GM15510 (cell line): ENCODE measurements around the gene B3GNT3.

ENCODE experiments used
- POLR2A ChIP-seq: IDR thresholded peaks from 3 replicates; pipeline ENCODE4 v1.6.1; 2011; ENCODE audit warnings: borderline replicate concordance; ENCODE audit not compliant: insufficient read length; ENCODE audit errors: extremely low read depth

B3GNT3 gene

DNA sequence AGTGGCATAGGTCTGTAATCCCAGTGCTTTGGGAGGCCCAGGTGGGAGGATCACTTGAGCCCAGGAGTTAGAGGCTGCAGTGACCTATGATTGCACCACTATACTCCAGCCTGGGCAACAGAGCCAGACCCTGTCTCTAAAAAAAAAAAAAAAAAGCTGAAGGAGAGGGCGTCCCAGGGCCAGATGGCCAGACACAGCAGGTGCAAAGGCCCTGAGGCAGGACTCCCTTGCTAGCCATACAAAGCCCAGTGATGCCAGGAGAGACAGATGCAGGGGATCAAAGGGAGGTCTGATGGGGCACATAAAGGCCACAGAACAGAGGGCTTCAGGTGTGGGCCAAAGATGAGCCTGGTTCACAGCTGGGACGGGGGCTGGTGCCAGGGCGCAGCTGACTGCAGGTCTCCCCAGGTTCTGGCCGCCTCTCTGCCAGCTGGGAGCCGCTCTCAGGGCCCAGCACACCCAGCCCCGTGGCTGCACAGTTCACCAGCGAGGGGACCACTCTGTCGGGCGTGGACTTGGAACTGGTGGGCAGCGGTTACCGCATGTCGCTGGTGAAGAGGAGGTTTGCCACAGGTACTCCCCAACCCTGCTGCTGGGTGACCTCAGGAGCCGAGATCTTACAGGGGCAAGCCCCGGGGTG, 7.5 kb upstream of the B3GNT3 start:
- TF ChIP-seq POLR2A, result no peak

DNA sequence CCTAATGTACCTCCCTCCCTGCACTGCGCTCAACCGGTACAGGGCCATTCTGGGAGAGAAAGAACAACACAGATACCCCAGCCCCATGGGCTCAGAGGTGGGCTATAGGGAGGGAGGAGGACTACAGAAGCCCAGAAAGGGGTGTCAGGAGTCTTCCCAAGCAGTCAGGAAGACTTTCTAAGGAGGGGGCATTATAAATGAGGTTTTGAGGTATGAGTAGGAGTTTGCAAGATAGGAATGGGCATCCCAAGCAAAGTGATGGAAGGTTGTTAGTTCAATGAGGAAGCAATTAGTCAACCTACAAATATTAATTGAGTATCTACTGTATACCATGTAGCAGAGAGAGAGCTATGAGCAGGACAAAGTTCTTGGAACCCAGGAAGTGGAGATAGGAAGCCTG, 6.3 kb upstream of the B3GNT3 start:
- TF ChIP-seq POLR2A, result no peak

GRCh38 chr19:17790059-17790780, 4.7 kb upstream of the B3GNT3 start:
- no peak for TF ChIP-seq POLR2A

- no peak for TF ChIP-seq POLR2A
Measured at GRCh38 chr19:17794412-17794730, 567 bp upstream of the B3GNT3 start.

DNA sequence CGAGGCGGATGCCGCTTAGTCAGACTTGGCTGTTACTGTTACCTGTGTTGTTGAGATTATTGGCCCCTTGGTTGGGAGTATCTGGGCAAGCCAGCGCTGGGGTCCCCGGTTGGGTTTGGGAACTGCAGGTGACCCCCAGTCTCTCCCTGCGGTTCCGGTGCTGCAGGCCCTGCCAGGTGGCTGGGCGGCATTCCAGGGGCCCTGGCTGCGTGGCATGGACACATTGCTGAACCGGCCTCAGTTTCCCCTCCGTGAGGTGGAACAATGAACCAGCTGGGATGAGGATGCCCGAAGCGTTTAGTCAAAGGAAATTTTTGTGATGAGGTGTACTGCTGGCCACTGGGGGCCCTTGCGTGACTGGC, 538 bp downstream of the B3GNT3 start:
- TF ChIP-seq POLR2A, result no peak

- TF ChIP-seq POLR2A, result no peak
Measured at GRCh38 chr19:17796013-17796837, 1.3 kb downstream of the B3GNT3 start.

GRCh38 chr19:17796838-17797423, 2.0 kb downstream of the B3GNT3 start:
- no peak for TF ChIP-seq POLR2A

- TF ChIP-seq POLR2A, result no peak
Measured at GRCh38 chr19:17797424-17798201, 2.7 kb downstream of the B3GNT3 start.

- TF ChIP-seq POLR2A, result no peak
Measured at GRCh38 chr19:17802137-17802858, 7.4 kb downstream of the B3GNT3 start.

DNA sequence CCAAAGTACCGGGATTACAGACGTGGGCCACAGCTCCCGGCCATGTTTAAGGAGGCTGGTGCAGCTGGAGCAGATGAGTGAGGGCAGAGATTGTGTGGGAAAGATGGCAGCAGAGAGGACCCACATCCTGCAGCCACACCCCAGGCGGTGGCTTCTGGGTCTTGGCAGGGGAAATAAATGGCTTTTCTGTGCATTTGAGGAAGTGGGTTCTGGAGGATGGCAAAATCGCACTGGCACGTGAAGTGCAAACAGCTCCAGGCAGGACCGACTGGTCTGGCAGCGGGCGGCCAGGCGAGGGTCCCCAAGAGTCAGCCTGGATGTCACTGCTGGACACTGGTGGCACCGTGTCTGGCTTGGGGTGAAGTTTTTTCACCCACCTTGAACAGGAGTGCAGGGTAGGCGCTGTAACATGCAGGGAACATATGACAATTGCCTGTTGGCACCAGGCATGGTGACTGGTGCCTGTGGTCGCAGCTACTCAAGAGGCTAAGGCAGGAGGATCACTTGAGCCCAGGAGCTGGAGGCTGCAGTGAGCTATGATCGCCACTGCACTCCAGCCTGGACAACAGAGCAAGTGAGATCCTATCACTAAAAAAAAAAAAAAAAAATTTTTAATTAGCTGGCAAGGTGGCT, 8.4 kb downstream of the B3GNT3 start:
- TF ChIP-seq POLR2A, result no peak

GRCh38 chr19:17805427-17805826, 10.5 kb downstream of the B3GNT3 start:
- TF ChIP-seq POLR2A, result no peak

GRCh38 chr19:17806945-17807344, 12.0 kb downstream of the B3GNT3 start:
- no peak for TF ChIP-seq POLR2A

DNA sequence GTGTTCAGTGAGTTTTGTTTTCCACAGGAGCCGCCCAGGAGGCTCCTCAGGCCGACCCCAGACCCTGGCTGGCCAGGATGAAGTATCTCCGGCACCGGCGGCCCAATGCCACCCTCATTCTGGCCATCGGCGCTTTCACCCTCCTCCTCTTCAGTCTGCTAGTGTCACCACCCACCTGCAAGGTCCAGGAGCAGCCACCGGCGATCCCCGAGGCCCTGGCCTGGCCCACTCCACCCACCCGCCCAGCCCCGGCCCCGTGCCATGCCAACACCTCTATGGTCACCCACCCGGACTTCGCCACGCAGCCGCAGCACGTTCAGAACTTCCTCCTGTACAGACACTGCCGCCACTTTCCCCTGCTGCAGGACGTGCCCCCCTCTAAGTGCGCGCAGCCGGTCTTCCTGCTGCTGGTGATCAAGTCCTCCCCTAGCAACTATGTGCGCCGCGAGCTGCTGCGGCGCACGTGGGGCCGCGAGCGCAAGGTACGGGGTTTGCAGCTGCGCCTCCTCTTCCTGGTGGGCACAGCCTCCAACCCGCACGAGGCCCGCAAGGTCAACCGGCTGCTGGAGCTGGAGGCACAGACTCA, 12.9 kb downstream of the B3GNT3 start:
- no peak for TF ChIP-seq POLR2A
